Stimulated activated CD8-positive, alpha-beta memory T cell treated with anti-CD3 and anti-CD28 coated beads, Interleukin-12 subunit alpha, Interleukin-12 subunit beta, amount 100 ng/mL, for 4 hours (primary cell): ENCODE measurements around the gene KANTR.
"Not testable (repeated sequence)": the region's sequence is repeated elsewhere in the genome, so short reads cannot be mapped to it uniquely, and the experiment has no call there.

ENCODE experiments used
- DNase-seq: peaks from one replicate; pipeline ENCODE4 v3.0.0-alpha.2; 2020; ENCODE audit warnings: low read depth

Gene KANTR

GRCh38 chrX:53128097-53128749, 34.3 kb downstream of the KANTR start:
- no peak for DNase-seq

- no peak for DNase-seq
Measured at GRCh38 chrX:53133400-53133799, 39.5 kb downstream of the KANTR start.

GRCh38 chrX:53135581-53135980, 41.6 kb downstream of the KANTR start:
- DNase-seq, result no peak

GRCh38 chrX:53153581-53153980, 59.6 kb downstream of the KANTR start:
- no peak for DNase-seq

GRCh38 chrX:53155512-53156206, 61.7 kb downstream of the KANTR start:
- no peak for DNase-seq

- no peak for DNase-seq
Measured at GRCh38 chrX:53156207-53156596, 62.3 kb downstream of the KANTR start.

GRCh38 chrX:53159184-53159583, 65.2 kb downstream of the KANTR start:
- DNase-seq, result no peak

GRCh38 chrX:53160297-53160983, 66.5 kb downstream of the KANTR start:
- no peak for DNase-seq

GRCh38 chrX:53163436-53163835, 69.5 kb downstream of the KANTR start:
- no peak for DNase-seq

- DNase-seq, result not testable (repeated sequence)
Measured at GRCh38 chrX:53164566-53164965, 70.6 kb downstream of the KANTR start.

GRCh38 chrX:53166103-53166502, 72.2 kb downstream of the KANTR start:
- no peak for DNase-seq

- DNase-seq, result no peak
Measured at GRCh38 chrX:53171356-53171755, 77.4 kb downstream of the KANTR start.
